GM12875 (cell line): Measurements from ENCODE around the gene GPI.

ENCODE experiments used
- H3K4me3 ChIP-seq: one replicate; pipeline ENCODE4 v1.5.1; 2011; ENCODE audit warnings: low read depth, low read length, control low read depth
- CTCF ChIP-seq: IDR thresholded peaks from 2 replicates; pipeline ENCODE4 v1.5.1; 2011; ENCODE audit warnings: low read depth, mild to moderate bottlenecking, control low read depth, inconsistent platforms, low read length, moderate library complexity, borderline replicate concordance; ENCODE audit not compliant: insufficient read depth

Gene GPI

DNA sequence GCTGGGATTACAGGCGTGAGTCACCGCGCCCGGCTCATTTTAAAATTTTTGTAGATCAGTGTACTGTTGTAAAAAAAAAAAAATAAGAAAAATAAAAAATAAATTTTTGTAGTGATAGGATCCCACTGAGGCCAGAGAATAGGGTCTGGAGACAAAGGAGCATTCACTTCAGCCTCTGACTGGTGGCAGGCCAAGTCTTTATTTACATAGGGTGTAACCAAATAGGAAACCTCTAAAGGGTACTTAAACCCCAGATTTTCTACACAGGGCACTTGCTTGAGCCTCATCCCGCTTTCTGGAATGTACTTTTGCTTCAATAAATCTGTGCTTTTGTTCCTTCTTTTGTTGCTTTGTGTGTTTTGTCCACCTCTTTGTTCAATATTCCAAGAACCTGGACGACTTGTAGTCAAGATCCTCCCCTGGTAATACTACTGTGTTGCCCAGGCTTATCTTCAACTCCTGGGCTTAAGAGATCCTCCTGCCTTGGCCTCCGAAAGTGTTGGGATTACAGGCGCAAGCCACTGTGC lies 37.1 kb downstream of the GPI start:
- no peak for TF ChIP-seq CTCF
- no peak overlapping the region for H3K4me3 ChIP-seq

DNA sequence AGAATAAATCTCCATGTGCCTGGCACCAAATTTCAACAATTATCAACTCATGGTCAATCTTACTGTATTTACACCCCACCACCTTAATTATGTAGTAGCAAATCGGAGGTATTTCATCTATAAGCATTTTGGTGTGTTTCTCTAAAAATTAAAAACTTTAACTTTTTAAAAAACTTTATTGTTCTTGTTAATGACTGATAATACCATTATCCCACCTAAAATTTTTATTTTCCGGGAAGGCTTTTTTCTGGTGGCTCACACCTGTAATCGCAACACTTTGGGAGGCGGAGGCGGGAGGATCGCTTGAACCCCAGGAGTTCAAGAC lies 38.8 kb downstream of the GPI start:
- TF ChIP-seq CTCF = no peak
- H3K4me3 ChIP-seq = peak overlapping the region; percentile 99

GRCh38 chr19:34404109-34404909 lies 39.3 kb downstream of the GPI start, which contains the start of gene PDCD2L:
PDCD2L (plus strand) TSS chr19:34404399; CDS start chr19:34404431, 32 bp downstream.
- peak within 1 kb of the TSS; percentile 99 for H3K4me3 ChIP-seq
- TF ChIP-seq CTCF = no peak

DNA sequence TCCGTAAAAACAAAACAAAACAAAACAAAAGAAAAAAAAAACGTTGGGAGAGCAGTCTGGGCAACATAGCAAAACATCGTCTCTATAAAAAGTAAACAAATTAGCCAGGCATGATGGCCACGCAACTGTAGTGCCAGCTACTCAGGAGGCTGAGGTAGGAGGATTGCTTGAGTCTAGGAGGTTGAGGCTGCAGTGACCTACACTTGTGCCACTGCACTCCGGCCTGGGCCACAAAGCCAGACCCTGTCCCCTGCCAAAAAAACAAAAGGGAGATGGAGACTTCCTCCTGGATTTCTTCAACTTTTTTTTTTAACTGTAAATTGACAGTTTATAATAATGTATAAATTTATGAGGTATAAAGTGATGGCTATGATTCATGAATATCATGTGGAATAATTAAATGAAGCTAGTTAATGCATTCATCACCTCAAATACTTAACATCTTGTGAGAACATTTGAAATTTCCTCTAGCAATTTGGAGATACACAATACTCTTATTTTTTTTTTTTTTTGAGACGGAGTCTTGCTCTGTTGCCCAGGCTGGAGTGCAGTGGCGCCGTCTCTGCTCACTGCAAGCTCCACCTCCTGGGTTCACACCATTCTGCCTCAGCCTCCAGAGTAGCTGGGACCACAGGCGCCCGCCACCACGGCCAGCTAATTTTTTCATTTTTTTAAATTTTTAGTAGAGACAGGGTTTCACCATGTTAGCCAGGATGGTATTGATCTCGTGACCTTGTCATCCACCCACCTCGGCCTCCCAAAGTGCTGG lies 41.1 kb downstream of the GPI start:
- H3K4me3 ChIP-seq = no peak overlapping the region
- no peak for TF ChIP-seq CTCF

- no peak overlapping the region for H3K4me3 ChIP-seq
- no peak for TF ChIP-seq CTCF
Measured at GRCh38 chr19:34408411-34408810, 43.4 kb downstream of the GPI start.

- H3K4me3 ChIP-seq = no peak overlapping the region
- TF ChIP-seq CTCF = no peak
Measured at GRCh38 chr19:34409189-34410164, 44.5 kb downstream of the GPI start.
